ENCODE data around the gene SFSWAP.
"Not testable (repeated sequence)": the region's sequence is repeated elsewhere in the genome, so short reads cannot be mapped to it uniquely, and the experiment has no call there.

Gene SFSWAP

DNA sequence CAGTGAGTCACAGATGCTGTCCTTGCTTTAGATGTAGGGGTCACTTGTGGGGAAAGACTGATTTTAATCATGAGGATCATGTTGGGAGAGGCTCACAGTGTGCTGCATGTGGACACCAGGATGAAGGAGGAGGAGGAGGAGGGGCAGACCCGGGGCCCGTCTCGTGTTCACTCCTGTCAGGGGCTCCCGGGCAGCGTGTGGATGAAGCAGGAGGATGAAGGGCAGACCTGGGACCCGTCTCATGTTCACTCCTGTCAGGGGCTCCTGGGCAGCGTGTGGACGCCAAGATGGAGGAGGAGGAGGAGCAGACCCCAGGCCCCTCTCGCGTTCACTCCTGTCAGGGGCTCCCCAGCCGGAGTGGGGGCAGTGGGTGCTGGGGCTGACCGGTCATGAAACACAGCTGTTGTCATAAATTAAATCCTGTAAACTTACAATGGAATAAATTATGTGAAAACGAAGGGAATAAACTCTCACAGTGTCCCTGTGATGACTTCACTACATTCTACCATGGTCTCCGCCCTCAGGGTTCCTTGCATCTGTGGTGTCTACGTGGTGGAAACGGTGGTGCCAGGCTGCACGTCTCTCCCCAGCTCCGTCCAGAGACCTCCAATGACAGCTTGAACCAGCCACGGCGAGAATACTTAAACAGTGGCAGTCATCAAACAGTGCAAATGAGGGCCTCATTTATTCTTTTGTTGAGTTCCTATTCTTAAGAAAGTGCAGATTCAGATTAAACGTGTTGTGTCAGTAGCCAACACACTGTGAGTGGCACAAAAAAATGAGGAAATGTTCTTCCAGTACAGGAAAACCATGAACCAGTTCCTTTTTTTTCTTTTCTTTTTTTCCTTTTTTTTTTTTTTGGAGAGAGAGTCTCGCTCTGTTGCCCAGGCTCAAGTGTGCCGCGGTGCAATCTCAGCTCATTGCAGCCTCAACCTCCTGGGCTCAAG lies 37.7 kb upstream of the SFSWAP start:
- H3K27ac ChIP-seq (ENCODE audit: low read length): no peak overlapping the region

DNA sequence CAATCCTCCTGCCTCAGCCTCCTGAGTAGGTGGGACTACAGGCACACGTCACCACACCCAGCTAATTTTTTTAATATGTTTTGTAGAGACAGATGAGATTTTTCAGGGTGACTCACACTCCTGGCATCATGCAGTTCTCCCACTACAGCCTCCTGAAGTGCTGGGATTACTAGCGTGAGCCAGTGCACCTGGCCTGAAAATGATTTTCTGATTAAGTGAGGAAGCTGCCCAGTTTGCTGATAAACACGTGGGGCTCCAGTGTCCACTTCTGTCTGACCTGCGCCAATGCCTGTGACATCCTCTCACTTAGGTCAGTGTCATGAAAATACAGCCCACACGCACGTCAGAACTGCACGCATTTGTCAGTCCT lies 37.0 kb upstream of the SFSWAP start:
- H3K9me3 ChIP-seq (ENCODE audit: control insufficient read depth in 1 of 2, low read length in 2 of 2): no peaks in the 10 kb centered on the region
- H3K27ac ChIP-seq (ENCODE audit: low read length): no peak overlapping the region
- no peaks in the 10 kb centered on the region for H3K36me3 ChIP-seq (ENCODE audit: control insufficient read depth in 1 of 2, insufficient read depth in 2 of 2, low read length in 2 of 2)
- no peak overlapping the region for H3K4me3 ChIP-seq (ENCODE audit: low read depth in 1 of 2, low read length in 2 of 2)
- H3K27me3 ChIP-seq (ENCODE audit: low read depth, low read length): no peaks in the 10 kb centered on the region
- no peaks in the 10 kb centered on the region for H3K4me1 ChIP-seq (ENCODE audit: control insufficient read depth in 1 of 2, insufficient read depth in 2 of 2, low read length in 2 of 2)

More for the DNA sequence above, 37.7 kb upstream of the SFSWAP start:
- H3K4me3 ChIP-seq (ENCODE audit: low read depth in 1 of 2, low read length in 2 of 2): no peak overlapping the region
- no peaks in the 10 kb centered on the region for H3K9me3 ChIP-seq (ENCODE audit: control insufficient read depth in 1 of 2, low read length in 2 of 2)
- H3K4me1 ChIP-seq (ENCODE audit: control insufficient read depth in 1 of 2, insufficient read depth in 2 of 2, low read length in 2 of 2): no peaks in the 10 kb centered on the region
- H3K36me3 ChIP-seq (ENCODE audit: control insufficient read depth in 1 of 2, insufficient read depth in 2 of 2, low read length in 2 of 2): no peaks in the 10 kb centered on the region
- no peaks in the 10 kb centered on the region for H3K27me3 ChIP-seq (ENCODE audit: low read depth, low read length)

DNA sequence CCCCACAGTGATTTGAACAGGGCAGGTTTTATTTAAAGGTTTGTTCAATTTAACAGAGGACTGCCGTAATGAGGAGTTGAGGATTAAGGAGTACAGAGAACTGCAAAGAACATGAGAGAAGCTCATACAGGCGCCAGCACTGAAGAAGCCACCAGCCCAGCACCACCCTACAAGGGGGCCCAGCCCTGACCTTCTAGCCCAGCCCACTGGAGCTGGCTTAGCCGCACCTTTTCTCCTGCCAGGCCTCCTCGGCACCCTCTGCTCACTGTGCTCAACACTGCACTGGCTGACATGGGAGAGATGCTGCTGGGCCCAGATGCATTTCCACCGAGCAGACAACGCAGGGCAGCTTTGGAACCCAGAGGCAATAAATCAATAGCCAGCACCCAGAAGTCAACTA lies 36.5 kb upstream of the SFSWAP start:
- no peak overlapping the region for H3K27ac ChIP-seq (ENCODE audit: low read length)
- no peaks in the 10 kb centered on the region for H3K9me3 ChIP-seq (ENCODE audit: control insufficient read depth in 1 of 2, low read length in 2 of 2)
- H3K36me3 ChIP-seq (ENCODE audit: control insufficient read depth in 1 of 2, insufficient read depth in 2 of 2, low read length in 2 of 2): no peaks in the 10 kb centered on the region
- H3K4me3 ChIP-seq (ENCODE audit: low read depth in 1 of 2, low read length in 2 of 2): no peak overlapping the region
- H3K4me1 ChIP-seq (ENCODE audit: control insufficient read depth in 1 of 2, insufficient read depth in 2 of 2, low read length in 2 of 2): no peaks in the 10 kb centered on the region
- no peaks in the 10 kb centered on the region for H3K27me3 ChIP-seq (ENCODE audit: low read depth, low read length)

DNA sequence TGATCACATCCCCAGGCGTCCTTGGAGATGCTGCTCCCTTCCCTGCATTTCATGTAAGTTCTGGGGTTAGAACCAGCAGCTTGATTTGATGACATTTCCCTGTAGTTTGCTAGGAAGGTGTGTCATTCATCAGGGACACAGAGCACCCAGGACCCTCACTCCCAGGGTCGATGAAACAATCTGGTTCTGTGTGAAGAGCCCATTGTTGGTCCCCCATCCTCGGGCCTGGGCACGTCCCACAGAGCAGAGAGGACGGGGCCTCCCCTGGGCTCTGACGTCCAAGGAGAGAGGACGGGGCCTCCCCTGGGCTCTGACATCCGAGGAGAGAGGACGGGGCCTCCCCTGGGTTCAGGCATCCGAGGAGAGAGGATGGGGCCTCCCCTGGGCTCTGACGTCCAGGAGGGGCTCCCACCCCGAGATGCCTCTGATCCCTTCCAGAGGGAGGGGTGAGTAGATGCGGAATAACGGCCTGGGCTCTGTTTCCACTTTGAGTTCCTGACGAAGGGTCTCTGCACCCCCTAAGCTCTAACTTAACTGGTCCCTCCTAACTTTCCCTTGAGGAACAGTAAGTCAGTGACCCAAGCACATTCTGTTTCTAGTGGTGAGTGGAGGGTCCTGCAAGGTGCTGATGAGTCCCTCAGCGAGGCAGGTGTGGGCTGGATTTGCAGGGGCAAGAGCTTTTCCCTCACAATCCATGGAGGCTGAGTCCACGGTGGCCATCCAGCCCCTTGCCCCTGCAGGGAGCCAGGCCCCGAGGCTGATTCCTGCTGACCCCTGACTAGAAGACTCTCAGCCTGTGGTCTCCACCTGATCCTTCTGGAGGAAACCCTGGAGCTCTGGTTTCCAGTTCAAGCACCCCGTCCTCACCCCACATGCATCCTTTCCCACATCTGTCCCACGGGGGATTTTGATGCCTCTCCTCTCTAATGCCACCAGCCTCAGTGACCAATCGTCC lies 35.5 kb upstream of the SFSWAP start:
- H3K27ac ChIP-seq (ENCODE audit: low read length): no peak overlapping the region

DNA sequence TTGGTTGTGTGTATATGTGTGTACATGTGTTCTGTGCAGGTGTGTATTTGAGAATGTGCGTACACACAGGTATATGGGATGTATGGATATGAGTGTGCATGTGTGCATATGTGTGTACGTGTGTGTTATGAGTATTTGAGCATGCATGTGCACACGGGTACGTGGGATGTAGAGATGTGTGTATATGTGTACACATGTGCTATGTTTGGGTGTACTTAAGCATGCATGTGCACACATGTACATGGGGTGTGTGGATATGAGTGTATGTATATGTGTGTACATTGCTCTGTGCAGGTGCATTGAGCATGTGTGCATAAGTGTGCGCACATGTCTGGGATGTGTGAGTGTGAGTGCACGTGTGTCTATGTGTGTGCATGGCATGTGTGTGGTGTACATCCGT lies 34.3 kb upstream of the SFSWAP start:
- Histone ChIP-seq H3K27ac (ENCODE audit: low read length) (no peak overlapping the region), H3K4me1 (ENCODE audit: control insufficient read depth in 1 of 2, insufficient read depth in 2 of 2, low read length in 2 of 2) (no peaks in the 10 kb centered on the region), H3K9me3 (ENCODE audit: control insufficient read depth in 1 of 2, low read length in 2 of 2) (no peaks in the 10 kb centered on the region), H3K27me3 (ENCODE audit: low read depth, low read length) (no peaks in the 10 kb centered on the region), H3K36me3 (ENCODE audit: control insufficient read depth in 1 of 2, insufficient read depth in 2 of 2, low read length in 2 of 2) (no peaks in the 10 kb centered on the region), H3K4me3 (ENCODE audit: low read depth in 1 of 2, low read length in 2 of 2) (no peak overlapping the region)

More for the DNA sequence above, 35.5 kb upstream of the SFSWAP start:
- Histone ChIP-seq H3K9me3 (ENCODE audit: control insufficient read depth in 1 of 2, low read length in 2 of 2) (no peaks in the 10 kb centered on the region), H3K36me3 (ENCODE audit: control insufficient read depth in 1 of 2, insufficient read depth in 2 of 2, low read length in 2 of 2) (no peaks in the 10 kb centered on the region), H3K4me1 (ENCODE audit: control insufficient read depth in 1 of 2, insufficient read depth in 2 of 2, low read length in 2 of 2) (no peaks in the 10 kb centered on the region), H3K4me3 (ENCODE audit: low read depth in 1 of 2, low read length in 2 of 2) (no peak overlapping the region), H3K27me3 (ENCODE audit: low read depth, low read length) (no peaks in the 10 kb centered on the region)

DNA sequence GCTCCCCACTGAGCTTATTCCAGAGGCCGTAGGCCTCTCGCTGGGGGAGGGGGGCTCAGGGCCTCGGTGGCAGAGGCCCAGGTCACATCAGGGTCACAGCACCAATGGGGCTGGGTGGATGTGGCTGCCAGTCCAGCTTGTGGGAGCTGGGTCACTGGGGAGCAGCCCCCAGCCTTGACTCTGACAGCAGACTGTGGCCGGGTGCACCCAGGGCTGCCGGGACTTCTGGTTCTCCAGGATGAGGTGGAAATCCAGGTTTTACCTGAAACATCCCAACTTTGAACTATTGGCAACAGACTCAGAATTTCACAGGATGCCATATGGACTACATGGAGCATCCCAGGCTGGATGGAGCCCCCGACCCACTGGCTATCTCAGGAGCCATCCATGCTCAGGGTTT lies 33.8 kb upstream of the SFSWAP start:
- H3K36me3 ChIP-seq (ENCODE audit: control insufficient read depth in 1 of 2, insufficient read depth in 2 of 2, low read length in 2 of 2); H3K4me3 ChIP-seq (ENCODE audit: low read depth in 1 of 2, low read length in 2 of 2); H3K4me1 ChIP-seq (ENCODE audit: control insufficient read depth in 1 of 2, insufficient read depth in 2 of 2, low read length in 2 of 2); H3K9me3 ChIP-seq (ENCODE audit: control insufficient read depth in 1 of 2, low read length in 2 of 2); H3K27ac ChIP-seq (ENCODE audit: low read length); H3K27me3 ChIP-seq (ENCODE audit: low read depth, low read length): not testable (repeated sequence)

DNA sequence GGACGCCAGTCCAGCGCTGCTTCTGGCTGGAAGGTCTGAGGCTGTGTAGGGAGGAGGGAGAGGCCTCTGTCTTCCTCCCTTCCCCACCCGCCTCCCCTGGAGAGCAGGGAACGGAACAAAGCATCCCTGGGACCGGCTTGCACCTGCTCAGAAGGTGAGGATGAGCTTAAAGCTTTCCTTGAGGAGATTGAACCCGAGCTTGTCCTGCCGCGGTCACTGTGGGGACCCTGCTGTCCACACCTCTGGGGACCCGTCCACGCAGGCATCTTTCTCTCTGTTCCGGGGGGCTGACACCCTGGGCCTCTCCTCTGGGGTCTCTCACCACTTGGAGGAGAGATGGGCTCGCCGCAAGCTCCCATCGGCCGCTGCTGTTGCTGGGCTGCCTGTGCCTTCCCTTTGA lies 33.2 kb upstream of the SFSWAP start:
- no peaks in the 10 kb centered on the region for H3K4me1 ChIP-seq (ENCODE audit: control insufficient read depth in 1 of 2, insufficient read depth in 2 of 2, low read length in 2 of 2)
- no peak overlapping the region for H3K27ac ChIP-seq (ENCODE audit: low read length)
- H3K9me3 ChIP-seq (ENCODE audit: control insufficient read depth in 1 of 2, low read length in 2 of 2): no peaks in the 10 kb centered on the region
- H3K27me3 ChIP-seq (ENCODE audit: low read depth, low read length): no peaks in the 10 kb centered on the region
- no peaks in the 10 kb centered on the region for H3K36me3 ChIP-seq (ENCODE audit: control insufficient read depth in 1 of 2, insufficient read depth in 2 of 2, low read length in 2 of 2)
- no peak overlapping the region for H3K4me3 ChIP-seq (ENCODE audit: low read depth in 1 of 2, low read length in 2 of 2)

DNA sequence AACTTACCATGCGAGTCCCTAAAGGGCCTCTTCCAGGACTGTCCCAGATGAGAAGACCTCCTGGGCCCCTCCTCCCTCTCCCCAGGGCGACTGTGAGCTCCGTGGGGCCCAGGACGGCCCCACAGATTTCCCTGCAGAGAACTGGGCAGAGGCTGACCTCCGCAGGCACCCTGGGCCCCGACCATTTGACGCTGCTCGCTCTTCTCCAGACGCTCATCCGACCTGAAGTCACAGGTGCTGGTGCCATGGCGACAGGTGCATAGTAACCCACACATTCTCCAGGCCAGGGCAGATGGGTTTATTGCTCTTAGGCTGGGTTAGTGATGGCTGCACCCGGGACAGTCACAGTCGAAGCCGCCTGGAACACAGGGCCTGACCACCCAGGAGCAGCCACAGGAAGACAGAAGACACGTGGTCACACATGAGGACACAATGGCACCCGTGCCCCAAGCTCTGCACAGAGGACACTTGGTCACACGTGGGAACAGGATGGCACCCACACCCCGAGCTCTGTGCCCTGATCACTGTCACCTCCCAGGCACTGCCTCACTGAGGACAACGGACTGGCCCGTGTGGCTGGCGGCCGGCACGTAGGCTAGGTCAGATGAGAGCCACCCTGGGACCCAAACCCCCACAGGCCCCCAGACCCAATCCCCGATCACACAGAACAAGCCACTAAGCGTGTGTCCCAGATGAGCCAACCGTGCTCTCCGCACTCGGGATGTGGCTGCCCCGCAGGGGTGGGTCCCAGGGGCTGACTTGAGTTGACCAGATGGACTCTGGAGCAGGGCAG lies 32.3 kb upstream of the SFSWAP start:
- not testable (repeated sequence) for H3K27me3 ChIP-seq (ENCODE audit: low read depth, low read length); H3K27ac ChIP-seq (ENCODE audit: low read length); H3K4me3 ChIP-seq (ENCODE audit: low read depth in 1 of 2, low read length in 2 of 2); H3K9me3 ChIP-seq (ENCODE audit: control insufficient read depth in 1 of 2, low read length in 2 of 2); H3K4me1 ChIP-seq (ENCODE audit: control insufficient read depth in 1 of 2, insufficient read depth in 2 of 2, low read length in 2 of 2); H3K36me3 ChIP-seq (ENCODE audit: control insufficient read depth in 1 of 2, insufficient read depth in 2 of 2, low read length in 2 of 2)

DNA sequence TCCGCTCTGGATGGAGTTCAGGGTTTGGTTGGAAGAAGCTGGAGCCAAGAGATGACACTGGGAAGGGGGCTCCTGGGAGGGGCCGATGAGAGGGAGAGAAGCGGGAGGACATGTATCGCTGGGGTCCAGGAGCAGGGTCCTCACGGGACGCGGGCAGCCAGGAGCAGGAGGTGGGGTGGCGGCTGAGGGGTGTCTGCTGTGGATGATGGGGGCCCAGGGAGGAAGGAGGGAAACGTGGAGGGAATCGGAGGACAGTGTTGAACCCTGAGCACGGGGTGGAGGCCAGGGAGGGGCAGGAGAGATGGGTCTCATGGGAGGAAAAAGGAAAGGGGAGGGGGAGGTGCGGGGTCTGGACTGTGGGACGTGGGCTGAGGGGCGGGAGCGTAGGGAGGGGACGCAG lies 31.7 kb upstream of the SFSWAP start:
- not testable (repeated sequence) for H3K9me3 ChIP-seq (ENCODE audit: control insufficient read depth in 1 of 2, low read length in 2 of 2); H3K27me3 ChIP-seq (ENCODE audit: low read depth, low read length); H3K4me1 ChIP-seq (ENCODE audit: control insufficient read depth in 1 of 2, insufficient read depth in 2 of 2, low read length in 2 of 2); H3K4me3 ChIP-seq (ENCODE audit: low read depth in 1 of 2, low read length in 2 of 2); H3K27ac ChIP-seq (ENCODE audit: low read length); H3K36me3 ChIP-seq (ENCODE audit: control insufficient read depth in 1 of 2, insufficient read depth in 2 of 2, low read length in 2 of 2)

DNA sequence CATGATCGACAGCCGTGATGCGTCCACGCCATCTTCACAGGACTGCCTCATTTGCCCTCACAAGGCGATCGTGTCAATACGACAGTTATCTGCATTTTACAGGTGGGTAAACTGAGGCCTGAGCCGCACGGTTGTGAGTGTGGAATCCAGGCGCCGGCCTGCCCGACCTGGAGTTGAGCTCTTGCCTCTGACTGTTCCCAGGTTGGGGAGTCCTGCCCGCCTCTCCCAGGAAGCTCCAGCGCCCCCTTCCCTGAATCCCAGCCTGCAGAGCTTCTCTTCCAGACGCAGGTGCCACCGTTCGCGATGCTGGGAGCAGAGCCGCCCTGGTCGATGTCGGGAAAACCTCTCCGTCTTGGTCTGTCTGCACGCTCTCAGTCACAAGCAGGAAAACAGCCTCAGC lies 31.1 kb upstream of the SFSWAP start:
- H3K36me3 ChIP-seq (ENCODE audit: control insufficient read depth in 1 of 2, insufficient read depth in 2 of 2, low read length in 2 of 2); H3K9me3 ChIP-seq (ENCODE audit: control insufficient read depth in 1 of 2, low read length in 2 of 2); H3K27me3 ChIP-seq (ENCODE audit: low read depth, low read length); H3K27ac ChIP-seq (ENCODE audit: low read length); H3K4me1 ChIP-seq (ENCODE audit: control insufficient read depth in 1 of 2, insufficient read depth in 2 of 2, low read length in 2 of 2); H3K4me3 ChIP-seq (ENCODE audit: low read depth in 1 of 2, low read length in 2 of 2): not testable (repeated sequence)
